ENCODE results near the gene NRCAM.

The NRCAM gene

GRCh38 chr7:108459922-108460551 lies 3.8 kb upstream of the NRCAM start:
- DNase-seq (ENCODE audit: low read depth) = no peak

DNA sequence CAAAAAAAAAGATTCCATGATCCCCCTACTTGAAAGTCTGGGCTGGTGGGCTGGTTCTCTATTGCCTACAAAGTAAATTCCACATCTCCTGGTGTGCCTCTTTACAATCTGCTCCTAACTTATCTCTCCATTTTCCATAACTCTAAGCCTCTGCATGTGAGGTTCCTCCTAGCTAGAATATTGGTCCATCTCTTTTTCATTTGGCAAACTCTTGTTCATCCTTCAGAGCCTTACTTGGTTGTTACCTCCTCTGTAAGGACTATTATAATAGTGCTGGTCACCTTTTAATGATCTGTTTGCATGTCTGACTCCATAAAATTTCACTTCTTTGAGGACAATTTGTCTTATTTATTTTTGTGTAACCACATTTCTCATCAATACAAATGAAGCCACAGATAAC lies 1.6 kb upstream of the NRCAM start:
- DNase-seq (ENCODE audit: low read depth) = no peak

DNA sequence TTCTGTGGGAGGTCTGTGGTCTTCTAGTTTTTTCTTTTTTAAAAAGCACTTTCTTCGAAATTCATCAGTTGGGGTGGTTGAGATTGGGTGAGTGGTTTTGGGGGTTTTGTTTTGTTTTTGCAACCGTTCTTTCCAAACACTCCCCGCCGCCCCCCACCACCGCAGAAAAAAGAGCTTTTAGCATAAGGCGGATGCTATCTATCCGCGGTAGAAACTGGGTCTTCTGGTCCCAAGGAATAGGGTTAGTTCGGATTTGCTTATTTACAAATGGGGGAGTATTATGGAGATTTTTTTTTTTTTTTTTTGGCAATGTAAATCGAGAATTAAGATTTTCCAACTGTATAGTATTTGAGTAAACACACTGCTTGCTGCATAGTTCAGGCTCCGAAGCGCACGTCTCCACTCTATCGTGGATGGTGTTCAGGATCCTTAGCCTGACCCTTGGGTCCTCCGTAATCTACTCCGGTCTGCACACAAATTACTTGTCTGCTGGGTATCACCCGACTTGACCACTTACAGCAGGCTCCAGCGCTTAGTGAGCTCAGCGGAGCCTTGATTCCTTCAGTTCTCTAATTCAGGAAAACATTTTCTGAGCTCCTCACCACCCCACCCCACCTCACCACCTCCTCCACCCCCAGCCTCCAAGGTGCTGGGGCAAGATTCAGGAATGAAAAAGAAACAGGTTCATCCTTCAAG lies 757 bp upstream of the NRCAM start:
- DNase-seq (ENCODE audit: low read depth) = no peak

DNA sequence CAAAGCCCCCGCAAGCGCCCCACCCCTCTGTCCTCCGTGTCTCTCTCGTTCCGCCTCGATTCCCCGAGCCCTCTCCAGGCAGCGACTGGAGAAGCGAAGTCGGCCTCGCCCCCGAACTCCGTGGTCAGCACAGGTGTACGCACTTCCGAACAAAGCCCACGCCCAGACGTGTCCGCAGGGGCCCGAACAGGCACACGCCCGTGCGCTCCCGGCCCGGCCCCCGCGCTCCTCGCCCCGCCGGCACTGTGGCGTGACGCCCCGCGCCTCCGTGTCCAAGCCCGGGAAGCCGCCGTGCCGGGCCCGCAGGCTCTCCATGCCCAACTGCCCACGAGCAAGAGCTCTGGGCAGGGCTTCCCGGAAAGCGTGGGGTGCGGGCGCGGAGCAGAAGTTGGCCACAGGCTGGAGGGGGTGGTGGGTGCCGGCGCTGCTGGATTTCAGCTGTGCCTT lies 662 bp downstream of the NRCAM start:
- no peak for DNase-seq (ENCODE audit: low read depth)

DNA sequence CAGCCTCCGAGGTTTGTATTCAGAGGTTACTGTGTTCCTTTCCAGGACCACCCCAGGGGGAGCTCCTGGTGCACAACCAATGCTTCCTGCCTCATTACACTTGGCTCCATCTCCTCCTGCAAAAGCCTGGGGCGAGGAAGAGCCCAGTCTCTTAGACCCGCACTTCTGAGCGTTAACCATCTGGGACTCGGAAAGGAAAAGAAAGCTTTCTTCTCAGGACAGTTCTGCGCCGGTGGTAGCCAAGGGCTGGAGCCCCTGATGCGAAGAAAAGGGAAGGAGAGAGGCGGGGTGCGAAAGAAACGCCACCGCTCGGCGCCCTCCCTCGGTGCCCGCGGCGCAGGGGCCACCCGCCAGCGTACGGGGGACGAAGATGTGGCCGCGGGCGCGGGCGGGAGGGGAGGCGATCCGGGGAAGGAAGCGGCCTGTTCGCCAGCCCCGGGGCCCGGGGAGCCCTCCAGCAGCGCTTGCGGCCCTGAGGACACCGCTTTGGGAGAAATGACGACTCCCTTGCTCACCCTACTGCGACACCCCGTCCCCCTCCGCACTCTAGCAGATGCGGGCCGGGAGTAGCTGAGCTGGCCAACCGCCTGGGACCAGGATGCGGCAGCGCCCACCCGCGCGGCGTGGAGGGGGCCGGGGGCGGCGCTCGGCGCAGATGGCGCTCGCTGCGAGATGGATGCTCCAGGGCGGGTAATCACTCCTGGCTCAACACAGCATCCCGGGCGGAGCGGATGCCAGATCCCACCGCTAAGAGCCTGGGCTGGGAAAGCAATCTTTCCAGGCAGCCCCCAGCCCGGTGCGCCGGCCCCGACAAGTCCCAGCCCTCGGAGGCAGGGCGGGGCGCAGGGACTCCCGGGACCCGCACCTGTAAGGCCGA lies 1.3 kb downstream of the NRCAM start:
- DNase-seq (ENCODE audit: low read depth) = no peak

DNA sequence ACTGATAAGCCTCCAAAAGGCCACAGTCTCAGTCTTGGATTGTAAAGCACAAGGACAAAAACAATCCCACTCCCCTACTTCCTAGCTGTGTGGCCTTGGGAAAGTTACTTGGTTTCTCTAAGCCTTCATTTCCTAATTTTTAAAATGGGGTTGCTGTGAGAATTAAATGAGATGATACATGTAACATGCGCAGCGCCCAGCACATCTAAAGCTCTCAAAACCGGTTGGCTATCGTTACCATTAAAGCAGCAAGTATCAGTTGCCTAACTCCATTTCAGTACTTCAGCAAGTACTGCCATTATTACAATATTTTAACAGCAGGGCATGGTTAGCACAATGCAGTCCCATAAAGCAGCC lies 1.9 kb downstream of the NRCAM start:
- no peak for DNase-seq (ENCODE audit: low read depth)

- DNase-seq (ENCODE audit: low read depth) = no peak
Observed at GRCh38 chr7:108453320-108453719, 2.9 kb downstream of the NRCAM start.

- no peak for DNase-seq (ENCODE audit: low read depth)
Observed at GRCh38 chr7:108452707-108453106, 3.5 kb downstream of the NRCAM start.

GRCh38 chr7:108451296-108451848 lies 4.9 kb downstream of the NRCAM start:
- DNase-seq (ENCODE audit: low read depth) = no peak

GRCh38 chr7:108450160-108450559 lies 6.1 kb downstream of the NRCAM start:
- no peak for DNase-seq (ENCODE audit: low read depth)

DNA sequence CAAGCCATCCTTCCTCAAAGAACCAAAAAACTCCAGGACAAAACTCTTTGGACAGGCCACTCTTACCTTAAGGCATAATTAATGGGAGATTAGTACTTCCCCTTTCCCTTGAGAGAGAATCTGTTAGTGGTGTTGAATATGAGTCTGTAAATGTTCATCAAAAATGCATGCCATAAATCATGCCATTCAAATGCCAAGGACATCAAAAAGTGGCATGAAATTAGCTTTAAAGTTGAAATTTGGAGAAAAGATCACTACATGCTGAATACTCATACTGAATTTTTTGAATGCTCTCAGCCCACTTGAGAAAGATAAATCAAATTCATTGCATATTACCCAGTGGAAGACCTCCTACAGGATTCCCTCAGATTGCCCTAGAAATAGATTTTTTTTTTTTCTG lies 6.7 kb downstream of the NRCAM start:
- DNase-seq (ENCODE audit: low read depth) = no peak

DNA sequence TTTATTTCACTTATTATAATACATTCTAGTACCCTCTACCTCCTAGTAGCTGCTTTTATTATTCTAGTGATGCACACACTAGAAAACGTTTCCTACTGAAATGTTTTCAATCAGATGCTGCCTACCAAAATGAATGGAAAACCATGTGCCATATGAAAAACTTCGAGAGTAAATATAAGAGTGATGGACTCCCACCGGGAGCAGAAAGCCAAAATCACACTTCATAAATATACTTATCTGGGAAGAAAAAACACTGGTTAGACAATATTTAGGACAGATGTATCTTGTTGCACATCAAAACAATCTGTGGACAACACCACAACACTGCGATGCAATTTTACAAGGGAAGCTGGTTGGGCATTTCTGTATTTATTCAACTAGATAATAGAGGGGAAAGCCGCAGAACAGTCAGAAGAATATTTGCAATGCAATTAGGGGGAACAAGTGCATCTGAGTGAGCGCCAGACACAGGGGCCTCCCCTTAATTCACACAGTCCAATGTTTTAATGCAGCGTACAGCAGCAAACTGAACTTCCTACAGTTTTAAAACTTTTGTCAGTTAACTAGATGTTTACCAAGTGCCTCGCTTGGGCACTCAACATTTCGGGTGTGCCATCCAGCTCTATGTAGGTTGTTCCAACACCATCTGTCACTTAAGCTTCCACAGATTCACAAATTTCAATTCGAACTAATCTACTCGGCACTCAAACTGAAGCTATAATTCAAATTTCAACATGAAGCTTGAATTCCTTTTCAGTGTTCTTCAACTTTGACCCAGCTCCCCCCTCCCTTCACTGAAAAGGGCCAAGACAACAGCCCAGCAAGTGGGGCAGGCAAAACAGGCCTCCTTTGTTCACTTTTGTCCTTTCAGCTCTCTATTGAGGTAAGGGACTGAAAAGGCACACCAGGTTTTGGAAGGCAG lies 7.4 kb downstream of the NRCAM start:
- no peak for DNase-seq (ENCODE audit: low read depth)

GRCh38 chr7:108442039-108442568 lies 14.1 kb downstream of the NRCAM start:
- no peak for DNase-seq (ENCODE audit: low read depth)

- no peak for DNase-seq (ENCODE audit: low read depth)
Observed at GRCh38 chr7:108441392-108441955, 14.8 kb downstream of the NRCAM start.

DNA sequence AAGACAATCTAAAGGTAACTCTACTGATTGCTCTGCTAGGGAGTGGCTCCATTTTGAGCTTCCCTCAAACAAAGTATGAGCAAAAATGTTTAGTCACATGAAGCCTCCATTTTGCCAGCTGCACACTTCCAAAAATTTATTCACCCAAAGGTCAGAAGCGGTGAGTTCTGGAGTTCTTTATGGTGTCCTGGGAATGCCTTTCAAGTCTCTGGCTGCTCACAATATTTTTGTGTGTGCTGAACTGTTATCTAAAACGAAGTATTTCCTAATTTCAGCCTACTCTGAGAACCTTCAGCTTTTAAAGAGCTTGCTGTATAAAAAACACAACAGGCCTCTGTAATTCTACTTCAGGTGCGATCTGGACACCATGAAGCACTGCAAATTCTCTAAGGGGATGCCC lies 15.6 kb downstream of the NRCAM start:
- DNase-seq (ENCODE audit: low read depth) = no peak

DNA sequence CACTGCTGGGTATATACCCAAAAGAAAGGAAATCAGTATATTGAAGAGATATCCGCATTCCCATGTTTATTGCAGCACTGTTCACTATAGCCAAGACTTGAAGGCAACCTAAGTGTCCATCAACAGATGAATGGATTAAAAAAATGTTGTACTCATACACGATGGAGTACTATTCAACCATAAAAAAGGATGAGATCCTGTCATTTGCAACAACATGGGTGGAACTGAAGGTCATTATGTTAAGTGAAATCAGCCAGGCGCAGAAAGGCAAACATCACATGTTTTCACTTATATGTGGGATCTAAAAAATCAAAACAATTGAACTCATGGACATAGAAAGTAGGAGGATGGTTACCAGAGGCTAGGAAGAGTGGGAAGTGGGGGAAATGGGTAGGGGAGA lies 19.3 kb downstream of the NRCAM start:
- DNase-seq (ENCODE audit: low read depth) = no peak

DNA sequence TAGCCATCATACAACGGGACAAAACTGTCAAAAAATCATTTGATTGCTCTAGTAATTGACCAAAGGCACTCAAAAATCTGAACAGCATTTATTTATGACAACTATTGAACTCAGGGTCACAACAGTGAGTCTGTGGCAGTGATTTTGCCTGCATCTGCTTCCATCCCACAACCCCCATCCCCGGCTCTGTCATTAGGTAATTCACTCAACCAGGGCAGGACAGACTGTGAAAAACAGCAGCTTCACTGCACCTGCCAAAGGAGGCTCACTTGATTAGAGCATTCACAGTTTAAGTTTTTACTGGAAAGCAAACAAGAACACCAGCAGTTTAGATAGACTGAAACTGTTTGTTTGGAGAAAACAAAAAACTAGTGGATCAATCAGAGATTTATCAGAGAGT lies 22.2 kb downstream of the NRCAM start:
- no peak for DNase-seq (ENCODE audit: low read depth)

- DNase-seq (ENCODE audit: low read depth) = no peak
Observed at GRCh38 chr7:108431099-108431498, 25.1 kb downstream of the NRCAM start.

DNA sequence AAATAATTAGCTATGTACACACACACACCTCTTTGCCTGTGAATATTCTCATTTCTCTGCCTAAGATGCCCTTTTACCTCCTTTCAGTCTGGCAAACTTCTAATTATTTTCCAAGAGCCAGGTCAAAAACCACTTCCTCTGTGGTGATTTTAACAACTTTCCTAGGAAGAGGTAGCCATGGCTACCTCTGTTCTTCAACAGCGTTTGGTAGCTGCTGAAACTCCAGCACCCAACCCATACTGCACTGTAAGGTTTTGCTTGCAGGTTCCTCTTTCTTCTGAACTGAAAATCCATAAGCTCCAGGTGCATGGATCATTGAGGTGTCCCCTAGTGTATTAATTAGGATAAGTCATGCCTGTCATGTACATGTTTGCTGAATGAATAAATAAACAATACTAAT lies 25.6 kb downstream of the NRCAM start:
- DNase-seq (ENCODE audit: low read depth) = no peak

DNA sequence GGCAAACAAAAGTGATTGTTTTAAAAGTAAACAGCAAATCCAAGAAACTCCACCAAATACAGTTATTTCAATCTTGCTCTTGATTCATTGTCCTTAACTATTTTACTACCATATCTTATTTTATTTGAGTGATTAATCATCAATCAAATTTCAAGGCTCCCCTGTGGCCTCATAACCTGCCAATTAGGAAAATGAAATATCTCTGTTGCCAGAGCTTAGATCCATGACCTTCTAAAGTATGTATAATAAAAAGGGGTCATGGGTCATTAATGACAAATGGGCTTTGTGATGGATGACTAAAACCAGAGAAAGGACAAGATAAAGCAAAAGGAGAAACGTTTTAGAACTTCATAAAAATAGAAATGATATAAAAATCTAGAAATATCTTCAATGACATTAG lies 28.5 kb downstream of the NRCAM start:
- DNase-seq (ENCODE audit: low read depth) = no peak

GRCh38 chr7:108425714-108426275 lies 30.4 kb downstream of the NRCAM start:
- no peak for DNase-seq (ENCODE audit: low read depth)

All from T follicular helper cell (primary cell).